ENCODE results near the gene CHD9.

Gene CHD9

GRCh38 chr16:53094013-53094630, 39.3 kb downstream of the CHD9 start:
- in situ Hi-C loops (cut with HindIII; ENCODE audit: low pct_unique_long_range_greater_than_20kb, low sequenced_read_pairs), result no loop called here
- peak in 1 of 2 experiments; percentile 64 for DNase-seq (ENCODE audit: low read depth in 1 of 2, low spot score in 1 of 2)
- TF ChIP-seq JUND (IDR thresholded peaks at IDR 0.05; ENCODE audit: low read depth), result no peak

DNA sequence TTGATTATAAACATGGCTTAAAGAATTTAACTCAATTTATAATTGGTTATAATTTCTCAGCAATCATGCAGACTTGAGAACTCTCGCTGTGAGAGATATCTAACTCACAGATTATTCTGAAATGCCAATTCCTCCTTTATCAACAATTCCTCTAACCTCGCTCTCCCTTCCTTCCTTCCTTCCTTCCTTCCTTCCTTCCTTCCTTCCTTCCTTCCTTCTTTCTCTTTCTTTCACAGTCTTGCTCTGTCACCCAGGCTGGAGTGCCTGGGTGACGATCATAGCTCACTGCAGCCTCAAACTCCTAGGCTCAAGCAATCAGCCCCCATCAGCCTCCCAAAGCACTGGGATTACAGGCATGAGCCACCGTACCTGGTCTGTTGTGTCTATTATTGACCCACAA, 42.4 kb downstream of the CHD9 start:
- no peak for TF ChIP-seq JUND (IDR thresholded peaks at IDR 0.05; ENCODE audit: low read depth)
- DNase-seq (ENCODE audit: low read depth in 1 of 2, low spot score in 1 of 2), result no peak

DNA sequence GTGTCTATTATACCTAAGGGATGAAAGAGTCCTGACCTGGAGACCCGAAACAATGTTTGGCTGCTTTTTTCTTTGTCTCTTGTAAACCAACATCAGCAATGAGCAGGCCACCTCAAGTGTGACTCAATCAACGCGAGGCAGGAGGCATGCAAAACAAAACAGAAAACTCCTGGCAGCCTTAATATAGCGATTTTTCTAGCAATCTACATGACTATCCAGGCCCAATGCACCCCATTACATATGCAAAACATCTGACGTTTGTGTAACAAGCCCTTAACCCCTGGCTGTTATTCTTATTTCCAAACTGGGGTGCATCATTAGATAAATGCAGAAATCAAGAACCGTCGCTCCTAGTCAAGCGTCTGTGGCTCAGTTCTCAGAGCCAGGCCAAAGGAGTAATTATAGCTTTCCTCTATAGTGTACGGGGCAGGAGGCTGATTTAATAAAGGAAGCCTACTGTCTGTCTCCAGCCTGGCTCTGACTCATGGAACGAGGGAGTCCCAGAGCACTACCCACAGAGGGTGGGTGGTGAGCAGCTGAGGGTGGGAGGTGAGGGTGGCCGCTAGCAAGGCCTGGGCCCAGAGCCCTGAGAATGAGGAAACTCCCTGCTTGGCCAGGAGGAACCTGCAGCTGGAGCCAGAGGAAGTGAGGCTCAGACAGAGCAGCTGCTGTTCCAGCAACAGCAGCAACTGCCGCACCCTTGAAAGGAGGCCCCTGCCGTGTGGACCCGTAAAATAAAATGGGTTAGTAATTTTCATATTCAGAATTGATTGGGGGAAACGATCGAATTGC, 43.9 kb downstream of the CHD9 start:
- no peak for TF ChIP-seq JUND (IDR thresholded peaks at IDR 0.05; ENCODE audit: low read depth)
- in situ Hi-C loops (cut with HindIII; ENCODE audit: low pct_unique_long_range_greater_than_20kb, low sequenced_read_pairs), result no loop called here
- no peak for DNase-seq (ENCODE audit: low read depth in 1 of 2, low spot score in 1 of 2)

More for the DNA sequence above, 42.4 kb downstream of the CHD9 start:
- in situ Hi-C loops (cut with HindIII; ENCODE audit: low pct_unique_long_range_greater_than_20kb, low sequenced_read_pairs), result no loop called here

GRCh38 chr16:53099318-53100130, 44.7 kb downstream of the CHD9 start:
- in situ Hi-C loops (cut with HindIII; ENCODE audit: low pct_unique_long_range_greater_than_20kb, low sequenced_read_pairs), result no loop called here
- DNase-seq (ENCODE audit: low read depth in 1 of 2, low spot score in 1 of 2), result peak; percentile 49 to 98
- TF ChIP-seq JUND (IDR thresholded peaks at IDR 0.05; ENCODE audit: low read depth), result peak; percentile 43; the same call in 1 of the 2 replicates

GRCh38 chr16:53100131-53100748, 45.4 kb downstream of the CHD9 start:
- DNase-seq (ENCODE audit: low read depth in 1 of 2, low spot score in 1 of 2), result no peak
- no peak for TF ChIP-seq JUND (IDR thresholded peaks at IDR 0.05; ENCODE audit: low read depth)
- in situ Hi-C loops (cut with HindIII; ENCODE audit: low pct_unique_long_range_greater_than_20kb, low sequenced_read_pairs), result no loop called here

GRCh38 chr16:53100889-53101288, 46.1 kb downstream of the CHD9 start:
- no peak for TF ChIP-seq JUND (IDR thresholded peaks at IDR 0.05; ENCODE audit: low read depth)
- in situ Hi-C loops (cut with HindIII; ENCODE audit: low pct_unique_long_range_greater_than_20kb, low sequenced_read_pairs), result no loop called here
- peak in 1 of 2 experiments; percentile 35 for DNase-seq (ENCODE audit: low read depth in 1 of 2, low spot score in 1 of 2)

- no peak for TF ChIP-seq JUND (IDR thresholded peaks at IDR 0.05; ENCODE audit: low read depth)
- in situ Hi-C loops (cut with HindIII; ENCODE audit: low pct_unique_long_range_greater_than_20kb, low sequenced_read_pairs), result no loop called here
- no peak for DNase-seq (ENCODE audit: low read depth in 1 of 2, low spot score in 1 of 2)
These were observed 49.0 kb downstream of the CHD9 start for GRCh38 chr16:53103811-53104210.

- in situ Hi-C loops (cut with HindIII; ENCODE audit: low pct_unique_long_range_greater_than_20kb, low sequenced_read_pairs), result no loop called here
- TF ChIP-seq JUND (IDR thresholded peaks at IDR 0.05; ENCODE audit: low read depth), result no peak
- DNase-seq (ENCODE audit: low read depth in 1 of 2, low spot score in 1 of 2), result no peak
These were observed 50.8 kb downstream of the CHD9 start for GRCh38 chr16:53105565-53105964.

DNA sequence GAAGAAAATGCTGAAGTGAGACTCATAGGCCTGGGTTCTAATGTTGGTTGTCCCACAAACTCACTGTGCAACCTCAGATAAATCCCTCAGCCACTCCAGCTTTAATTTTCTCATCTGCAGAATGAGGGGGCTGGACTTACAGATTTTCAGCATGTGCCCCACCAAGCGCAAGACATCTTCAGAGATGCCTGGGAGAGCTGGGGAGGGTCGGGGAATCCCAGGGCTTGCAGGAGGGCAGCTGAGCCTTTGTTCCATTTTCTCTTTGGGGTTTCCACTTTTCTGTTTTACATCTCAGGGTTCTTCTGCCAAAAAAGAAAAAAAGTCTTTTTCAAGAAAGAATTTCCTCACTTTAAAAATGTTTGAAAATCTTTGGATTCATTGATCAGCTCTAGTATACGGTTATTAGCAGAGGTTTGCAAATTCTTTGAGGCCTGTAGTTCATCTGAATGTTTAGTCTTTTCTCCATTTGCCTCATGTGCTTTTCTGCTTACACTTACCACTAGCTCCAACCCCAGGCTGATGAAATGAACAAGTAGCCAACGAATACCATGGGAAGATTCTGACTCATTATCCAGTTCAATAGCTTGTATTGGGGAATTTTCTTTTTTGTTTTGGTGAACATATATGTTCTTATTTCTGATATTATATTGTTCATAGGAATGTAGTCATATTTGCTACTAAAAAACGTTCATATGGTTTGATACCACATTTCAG, 56.4 kb downstream of the CHD9 start:
- in situ Hi-C loops (cut with HindIII; ENCODE audit: low pct_unique_long_range_greater_than_20kb, low sequenced_read_pairs), result no loop called here
- DNase-seq (ENCODE audit: low read depth in 1 of 2, low spot score in 1 of 2), result no peak
- TF ChIP-seq JUND (IDR thresholded peaks at IDR 0.05; ENCODE audit: low read depth), result no peak

DNA sequence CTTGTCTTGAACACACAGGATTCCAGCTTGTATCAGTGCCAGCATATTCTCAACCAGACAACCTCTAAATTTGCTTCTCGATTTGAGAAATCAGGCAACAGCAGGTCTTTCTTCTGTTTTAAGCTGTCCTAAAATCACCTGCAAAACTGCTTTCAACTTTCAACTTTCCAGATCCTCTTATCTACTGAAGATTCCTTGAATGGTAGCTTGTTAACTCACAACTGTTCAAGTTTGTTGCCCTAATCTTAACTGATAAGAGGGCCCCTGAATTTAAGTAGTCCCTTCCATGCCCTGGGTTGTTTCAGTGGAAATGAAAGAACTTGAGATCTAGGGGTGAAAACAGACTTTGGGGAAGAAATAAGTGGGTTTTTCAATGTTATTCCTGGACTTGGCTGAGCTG, 57.2 kb downstream of the CHD9 start:
- in situ Hi-C loops (cut with HindIII; ENCODE audit: low pct_unique_long_range_greater_than_20kb, low sequenced_read_pairs), result no loop called here
- TF ChIP-seq JUND (IDR thresholded peaks at IDR 0.05; ENCODE audit: low read depth), result no peak
- no peak for DNase-seq (ENCODE audit: low read depth in 1 of 2, low spot score in 1 of 2)

DNA sequence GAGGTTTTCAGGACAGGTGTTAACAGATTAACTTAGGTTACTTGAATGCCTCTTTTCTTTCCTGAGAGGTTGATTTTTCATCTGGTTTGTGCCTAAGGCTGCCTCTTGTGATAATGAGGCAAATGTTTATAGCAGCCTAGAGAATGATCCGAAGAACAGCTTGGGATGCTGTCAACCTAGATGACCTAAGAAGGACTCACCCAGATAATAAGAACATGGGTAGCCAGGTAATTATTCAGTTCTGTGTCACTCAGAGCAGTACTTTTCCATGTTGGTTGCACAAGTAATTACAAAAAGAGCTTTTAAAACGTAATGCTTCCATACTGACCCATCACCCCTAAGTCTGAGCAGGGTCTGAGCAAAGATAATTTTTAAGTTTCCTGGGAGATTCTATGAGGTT, 60.3 kb downstream of the CHD9 start:
- no peak for TF ChIP-seq JUND (IDR thresholded peaks at IDR 0.05; ENCODE audit: low read depth)
- DNase-seq (ENCODE audit: low read depth in 1 of 2, low spot score in 1 of 2), result no peak
- in situ Hi-C loops (cut with HindIII; ENCODE audit: low pct_unique_long_range_greater_than_20kb, low sequenced_read_pairs), result no loop called here

DNA sequence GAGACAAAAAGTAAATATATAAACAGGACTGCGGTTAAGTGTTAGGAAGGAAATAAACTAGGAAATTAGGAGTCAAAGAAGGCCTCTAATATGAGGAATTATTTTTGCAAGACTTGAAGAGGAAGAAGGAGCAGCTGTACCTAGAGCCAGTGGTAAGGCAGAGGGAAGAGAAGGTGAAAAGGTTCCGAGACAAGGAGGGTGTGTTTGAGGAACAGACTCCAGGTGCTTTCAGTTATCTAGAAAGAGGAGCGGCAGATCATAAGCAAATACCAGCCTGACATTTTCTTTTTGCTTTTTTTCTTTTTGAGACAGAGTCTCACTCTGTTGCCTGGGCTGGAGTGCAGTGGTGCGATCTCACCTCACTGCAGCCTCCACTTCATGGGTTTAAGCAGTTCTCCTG, 61.0 kb downstream of the CHD9 start:
- no peak for TF ChIP-seq JUND (IDR thresholded peaks at IDR 0.05; ENCODE audit: low read depth)
- in situ Hi-C loops (cut with HindIII; ENCODE audit: low pct_unique_long_range_greater_than_20kb, low sequenced_read_pairs), result no loop called here
- DNase-seq (ENCODE audit: low read depth in 1 of 2, low spot score in 1 of 2), result no peak
